GM12874 (cell line): ENCODE results near the gene EHMT1.

Experiments used
- TF ChIP-seq, protein P1 (sequence below): IDR thresholded peaks from 2 replicates; pipeline ENCODE4 v1.5.1; 2011; ENCODE audit warnings: low read depth, mild to moderate bottlenecking, control low read depth, low read length, moderate library complexity; ENCODE audit not compliant: insufficient read depth

Gene EHMT1

DNA sequence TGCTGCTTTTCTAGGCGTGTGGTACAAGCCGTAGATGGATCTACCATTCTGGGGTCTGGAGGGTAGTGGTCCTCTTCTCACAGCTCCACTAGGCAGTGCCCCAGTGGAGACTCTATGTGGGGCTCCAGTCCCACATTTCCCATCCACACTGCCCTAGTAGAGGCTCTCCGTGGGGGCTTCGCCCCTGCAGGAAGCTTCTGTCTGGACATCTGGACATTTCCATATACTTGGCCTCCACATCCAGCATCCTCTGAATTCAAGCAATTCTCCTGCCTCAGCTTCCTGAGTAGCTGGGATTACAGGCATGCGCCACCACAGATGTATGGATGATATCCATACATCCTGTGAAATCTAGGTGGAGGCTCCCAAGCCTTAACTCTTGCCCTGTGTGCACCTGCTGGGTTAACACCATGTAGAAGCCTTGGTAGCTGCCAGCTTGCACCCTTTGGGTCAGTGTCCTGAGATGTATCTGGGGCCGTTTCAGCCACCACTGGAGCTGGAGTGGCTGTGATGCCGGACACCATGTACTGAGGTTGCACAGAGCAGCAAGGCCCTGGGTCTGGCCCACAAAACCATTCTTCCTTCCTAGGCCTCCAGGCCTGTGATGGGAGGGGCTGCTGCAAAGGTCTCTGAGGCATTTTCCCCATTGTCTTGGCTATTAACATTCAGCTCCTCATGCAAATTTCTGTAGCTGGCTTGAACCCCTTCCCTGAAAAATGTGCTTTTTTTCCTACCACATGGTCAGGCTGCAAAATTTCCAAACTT lies 84.0 kb downstream of the EHMT1 start:
- TF ChIP-seq, protein P1, sequence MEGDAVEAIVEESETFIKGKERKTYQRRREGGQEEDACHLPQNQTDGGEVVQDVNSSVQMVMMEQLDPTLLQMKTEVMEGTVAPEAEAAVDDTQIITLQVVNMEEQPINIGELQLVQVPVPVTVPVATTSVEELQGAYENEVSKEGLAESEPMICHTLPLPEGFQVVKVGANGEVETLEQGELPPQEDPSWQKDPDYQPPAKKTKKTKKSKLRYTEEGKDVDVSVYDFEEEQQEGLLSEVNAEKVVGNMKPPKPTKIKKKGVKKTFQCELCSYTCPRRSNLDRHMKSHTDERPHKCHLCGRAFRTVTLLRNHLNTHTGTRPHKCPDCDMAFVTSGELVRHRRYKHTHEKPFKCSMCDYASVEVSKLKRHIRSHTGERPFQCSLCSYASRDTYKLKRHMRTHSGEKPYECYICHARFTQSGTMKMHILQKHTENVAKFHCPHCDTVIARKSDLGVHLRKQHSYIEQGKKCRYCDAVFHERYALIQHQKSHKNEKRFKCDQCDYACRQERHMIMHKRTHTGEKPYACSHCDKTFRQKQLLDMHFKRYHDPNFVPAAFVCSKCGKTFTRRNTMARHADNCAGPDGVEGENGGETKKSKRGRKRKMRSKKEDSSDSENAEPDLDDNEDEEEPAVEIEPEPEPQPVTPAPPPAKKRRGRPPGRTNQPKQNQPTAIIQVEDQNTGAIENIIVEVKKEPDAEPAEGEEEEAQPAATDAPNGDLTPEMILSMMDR = no peak

DNA sequence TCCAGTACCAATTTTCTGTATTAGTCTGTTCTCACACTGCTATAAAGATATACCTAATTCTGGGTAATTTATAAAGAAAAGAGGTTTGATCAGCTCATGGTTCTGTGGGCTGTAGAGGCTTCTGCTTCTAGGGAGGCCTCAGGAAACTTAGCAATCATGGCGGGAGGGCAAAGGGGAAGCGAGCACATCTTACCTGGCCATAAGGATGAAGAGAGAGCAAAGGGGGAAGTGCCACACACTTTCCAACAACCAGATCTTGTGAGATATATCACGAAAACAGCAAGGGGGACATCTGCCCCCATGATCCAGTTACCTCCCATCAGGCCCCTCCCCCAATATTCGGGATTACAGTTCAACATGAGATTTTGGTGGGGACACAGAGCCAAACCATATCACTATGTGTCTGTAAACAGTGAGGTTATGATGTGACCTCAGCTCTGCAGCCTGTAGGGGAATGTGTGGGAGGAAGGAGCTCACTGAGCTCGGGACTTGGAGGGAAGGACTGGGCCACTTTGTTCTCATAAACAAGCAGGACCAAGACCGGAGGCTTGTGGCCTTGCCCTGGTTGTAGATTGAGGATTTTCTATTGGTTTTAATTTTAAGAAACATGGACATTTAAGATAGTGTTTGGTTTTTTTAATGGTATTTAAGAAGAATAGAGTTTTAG lies 85.2 kb downstream of the EHMT1 start:
- TF ChIP-seq, protein P1 = no peak

DNA sequence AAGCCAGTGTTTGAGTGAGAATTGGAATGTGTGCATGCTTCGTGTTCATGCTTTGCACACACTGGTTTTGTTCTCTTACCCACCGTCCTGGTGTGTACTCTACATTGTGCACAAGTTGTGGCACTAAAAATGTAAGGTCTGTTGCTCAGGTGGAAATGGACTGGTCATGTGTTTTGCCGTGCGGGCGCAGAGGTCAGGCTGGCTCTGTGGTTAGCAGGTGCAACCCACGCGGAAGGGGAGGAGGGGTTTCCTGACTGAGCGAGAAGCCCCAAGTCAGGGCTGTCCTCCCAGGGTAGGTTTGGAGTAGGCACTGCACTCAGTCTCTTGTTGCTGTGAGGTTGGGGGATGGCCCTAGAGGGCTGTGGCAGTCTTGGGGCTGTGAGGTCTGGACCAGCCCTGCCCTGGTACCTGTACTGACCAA lies 86.6 kb downstream of the EHMT1 start:
- TF ChIP-seq, protein P1 = no peak

DNA sequence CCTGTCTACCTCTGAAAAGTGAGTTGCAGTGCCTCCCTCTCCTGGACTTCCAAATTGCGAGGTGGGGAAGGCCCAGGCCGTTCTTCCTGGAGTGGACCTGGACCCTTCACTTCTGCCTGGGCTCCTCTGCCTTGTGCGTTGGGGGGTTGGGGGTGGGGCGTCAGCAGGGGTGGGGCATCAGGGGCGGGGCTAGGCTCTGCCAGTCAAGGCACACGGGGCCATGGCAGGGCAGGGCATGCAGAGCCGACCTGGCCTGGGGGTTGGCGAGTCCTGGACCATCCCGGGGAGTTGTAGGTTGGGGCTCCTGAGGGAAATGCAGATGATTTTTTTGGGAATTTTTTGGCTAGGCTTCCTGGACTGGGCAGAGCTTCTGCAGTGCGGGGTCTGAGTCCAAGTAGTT lies 87.1 kb downstream of the EHMT1 start:
- TF ChIP-seq, protein P1 = no peak

DNA sequence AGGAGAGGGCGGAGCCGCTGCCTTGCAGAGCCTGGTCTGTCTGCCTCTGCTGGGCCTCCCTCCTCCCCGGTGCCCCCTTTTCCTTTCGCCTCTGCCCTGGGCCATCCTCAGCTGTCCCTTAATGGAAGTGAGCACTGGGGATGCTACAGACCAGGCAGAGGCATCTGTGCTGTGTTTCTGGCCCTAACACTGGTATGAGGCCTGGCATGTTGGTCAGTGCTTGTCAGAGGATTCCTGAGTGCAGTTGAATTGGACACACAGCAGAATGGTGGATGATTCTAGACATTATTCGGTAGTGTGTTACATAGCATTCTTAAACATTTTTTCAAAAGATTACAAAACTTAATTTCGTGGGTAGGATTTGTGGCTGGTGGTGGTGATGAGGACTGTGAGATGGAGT lies 88.6 kb downstream of the EHMT1 start:
- TF ChIP-seq, protein P1 = no peak

DNA sequence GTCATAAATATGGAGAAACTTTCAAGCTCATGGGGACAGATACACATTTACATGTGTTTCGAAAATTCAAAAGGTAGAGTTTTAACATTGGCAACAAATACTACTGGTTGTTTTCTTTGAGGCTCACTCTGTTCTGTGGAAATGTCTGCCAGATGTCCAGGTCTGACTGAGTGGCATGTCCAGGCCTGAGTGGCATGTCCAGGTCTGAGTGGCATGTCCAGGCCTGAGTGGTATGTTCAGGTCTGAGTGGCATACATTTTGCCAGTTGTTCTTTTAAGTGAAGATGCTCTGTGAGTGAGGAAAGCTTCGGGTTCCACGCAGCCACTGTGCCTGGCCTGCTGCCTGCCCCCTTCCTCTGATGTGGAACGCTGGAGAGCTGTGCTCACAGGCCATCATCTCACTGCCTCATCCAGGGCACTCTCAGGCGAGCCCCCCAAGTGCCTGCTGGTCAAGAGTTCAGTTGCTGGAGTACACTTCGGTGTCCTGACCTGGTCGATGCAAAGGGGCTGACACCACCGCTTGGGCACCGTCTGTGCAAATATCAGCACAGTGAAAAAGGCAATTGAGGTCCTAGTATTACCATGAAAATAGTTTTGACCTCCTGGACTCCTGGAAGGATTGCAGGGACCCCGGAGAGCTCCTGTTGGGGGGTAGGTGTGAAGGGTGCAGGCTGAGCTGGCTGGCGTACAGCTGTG lies 89.9 kb downstream of the EHMT1 start:
- TF ChIP-seq, protein P1 = no peak

DNA sequence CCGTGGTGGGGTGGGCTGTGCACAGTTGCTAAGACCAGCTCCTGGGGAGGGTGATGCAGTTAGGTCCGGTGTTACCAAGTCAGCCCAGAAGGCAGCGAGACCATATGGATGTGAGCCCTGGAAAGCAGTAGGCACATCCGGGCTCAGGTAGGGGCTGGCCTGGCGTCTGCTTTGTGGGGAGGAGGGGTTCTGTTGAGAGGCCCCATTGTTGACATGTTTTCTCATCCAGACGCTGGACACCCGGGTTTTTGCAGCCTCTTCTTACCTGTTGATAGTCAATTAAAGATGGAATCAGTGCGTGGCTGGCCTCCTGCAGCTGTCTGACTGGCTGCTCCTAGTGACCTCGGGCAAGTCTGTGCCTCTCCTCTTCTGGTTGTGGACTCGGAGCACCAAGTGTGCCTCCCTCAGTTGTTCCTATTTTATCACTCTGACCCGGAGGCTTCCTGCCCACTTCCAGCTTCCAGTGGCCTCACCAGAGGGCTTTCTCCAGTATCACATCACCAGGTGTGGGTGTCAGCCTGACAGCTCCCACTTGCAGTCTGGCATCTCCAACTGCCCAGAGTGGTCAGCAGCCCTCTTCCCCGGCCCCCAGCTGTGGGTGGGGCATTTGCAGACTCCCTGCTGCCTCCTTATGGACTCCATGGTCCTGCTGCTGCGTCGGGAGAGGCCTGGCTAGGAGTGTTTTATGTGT lies 90.8 kb downstream of the EHMT1 start:
- TF ChIP-seq, protein P1 = no peak
